Stomach smooth muscle (tissue), 2 donors: ENCODE data around the gene EN1.

ENCODE experiments used
- H3K27ac ChIP-seq: one replicate; pipeline ENCODE4 v1.7.0; 2013; ENCODE audit warnings: mild to moderate bottlenecking, low read length, inconsistent platforms
- H3K27me3 ChIP-seq, 2 donors: one replicate each; pipeline ENCODE4 v1.7.0; 2013; ENCODE audit warnings: low read length in 2 of 2; ENCODE audit not compliant: insufficient read depth in 2 of 2, control insufficient read depth in 1 of 2
- H3K36me3 ChIP-seq, 2 donors: one replicate each; pipeline ENCODE4 v1.7.0; 2013; ENCODE audit warnings: low read length in 2 of 2; ENCODE audit not compliant: control insufficient read depth in 2 of 2, insufficient read depth in 2 of 2
- H3K4me1 ChIP-seq: one replicate; pipeline ENCODE4 v1.7.0; 2013; ENCODE audit warnings: low read length; ENCODE audit not compliant: control insufficient read depth, insufficient read depth
- H3K4me3 ChIP-seq, 2 donors: one replicate each; pipeline ENCODE4 v1.7.0; 2013; ENCODE audit warnings: low read length in 2 of 2
- H3K9ac ChIP-seq, 2 donors: one replicate each; pipeline ENCODE4 v1.7.0; 2013; ENCODE audit warnings: low read length in 2 of 2, mild to moderate bottlenecking in 1 of 2
- H3K9me3 ChIP-seq, 2 donors: one replicate each; pipeline ENCODE4 v1.7.0; 2013; ENCODE audit warnings: low read length in 2 of 2; ENCODE audit not compliant: control insufficient read depth in 2 of 2
- donor health status: healthy.
- donor health status: Pancreatic carcinoma.

The EN1 gene

GRCh38 chr2:118806797-118807667, 40.4 kb downstream of the EN1 start:
- Histone ChIP-seq H3K4me3 (no peak overlapping the region), H3K9me3 (no peaks in the 10 kb centered on the region), H3K27ac (no peak overlapping the region), H3K9ac (no peak overlapping the region), H3K27me3 (peaks cover 19 to 20% of the 10 kb centered on the region in 2 donors), H3K4me1 (no peaks in the 10 kb centered on the region), H3K36me3 (no peaks in the 10 kb centered on the region)

GRCh38 chr2:118805064-118805690, 42.3 kb downstream of the EN1 start:
- Histone ChIP-seq H3K27ac (no peak overlapping the region), H3K4me1 (no peaks in the 10 kb centered on the region), H3K9ac (no peak overlapping the region), H3K9me3 (no peaks in the 10 kb centered on the region), H3K4me3 (no peak overlapping the region), H3K27me3 (peaks cover 11 to 12% of the 10 kb centered on the region in 2 donors), H3K36me3 (no peaks in the 10 kb centered on the region)

- Histone ChIP-seq H3K9ac (no peak overlapping the region), H3K27ac (no peak overlapping the region), H3K4me3 (no peak overlapping the region), H3K9me3 (no peaks in the 10 kb centered on the region), H3K27me3 (peaks cover 7 to 10% of the 10 kb centered on the region in 2 donors), H3K36me3 (no peaks in the 10 kb centered on the region), H3K4me1 (no peaks in the 10 kb centered on the region)
These were observed 44.4 kb downstream of the EN1 start for GRCh38 chr2:118803012-118803411.

DNA sequence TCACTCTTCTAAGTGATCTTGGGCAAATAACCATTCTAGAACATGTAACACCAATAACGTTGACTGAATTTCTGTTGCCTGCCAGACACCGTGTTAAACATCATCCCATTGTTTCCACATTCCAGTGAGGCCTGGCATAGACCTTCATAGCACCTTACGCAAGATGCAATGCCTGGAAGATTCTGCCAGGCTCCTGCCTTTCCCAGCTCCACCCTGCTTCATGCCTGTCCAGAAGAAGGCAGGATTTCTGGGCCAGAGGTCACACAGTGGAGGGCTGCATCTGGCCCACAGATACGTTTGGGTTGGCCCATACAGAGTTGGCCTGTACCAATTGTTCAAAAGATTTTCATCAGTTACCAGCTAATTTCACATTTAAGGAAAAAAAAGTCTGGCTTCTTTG, 46.3 kb downstream of the EN1 start:
- Histone ChIP-seq H3K27ac (no peak overlapping the region), H3K27me3 (peaks cover 0 to 7% of the 10 kb centered on the region in 2 donors), H3K9ac (no peak overlapping the region), H3K4me3 (no peak overlapping the region), H3K4me1 (no peaks in the 10 kb centered on the region), H3K36me3 (no peaks in the 10 kb centered on the region), H3K9me3 (no peaks in the 10 kb centered on the region)

GRCh38 chr2:118800736-118801135, 46.7 kb downstream of the EN1 start:
- Histone ChIP-seq H3K9me3 (no peaks in the 10 kb centered on the region), H3K4me3 (no peak overlapping the region), H3K36me3 (no peaks in the 10 kb centered on the region), H3K27ac (no peak overlapping the region), H3K27me3 (peaks cover 0 to 7% of the 10 kb centered on the region in 2 donors), H3K4me1 (no peaks in the 10 kb centered on the region), H3K9ac (no peak overlapping the region)

- no peaks in the 10 kb centered on the region for H3K4me1 ChIP-seq
- no peak overlapping the region for H3K4me3 ChIP-seq
- no peaks in the 10 kb centered on the region for H3K36me3 ChIP-seq
- no peaks in the 10 kb centered on the region for H3K9me3 ChIP-seq
- H3K27me3 ChIP-seq: peaks cover 0 to 13% of the 10 kb centered on the region in 2 donors
- no peak overlapping the region for H3K27ac ChIP-seq
- H3K9ac ChIP-seq: no peak overlapping the region
These were observed 52.9 kb downstream of the EN1 start for GRCh38 chr2:118794546-118794945.
